Fibroblast of skin of right biceps (primary cell): ENCODE data around the gene PLXNB2.

Experiments
- DNase-seq: peaks from one replicate; pipeline ENCODE4 v3.0.0-alpha.2; 2013

The PLXNB2 gene

GRCh38 chr22:50225200-50225969 is 82.1 kb downstream of the PLXNB2 start:
- DNase-seq = no peak
